ENCODE measurements around the gene LSM4.

DNA sequence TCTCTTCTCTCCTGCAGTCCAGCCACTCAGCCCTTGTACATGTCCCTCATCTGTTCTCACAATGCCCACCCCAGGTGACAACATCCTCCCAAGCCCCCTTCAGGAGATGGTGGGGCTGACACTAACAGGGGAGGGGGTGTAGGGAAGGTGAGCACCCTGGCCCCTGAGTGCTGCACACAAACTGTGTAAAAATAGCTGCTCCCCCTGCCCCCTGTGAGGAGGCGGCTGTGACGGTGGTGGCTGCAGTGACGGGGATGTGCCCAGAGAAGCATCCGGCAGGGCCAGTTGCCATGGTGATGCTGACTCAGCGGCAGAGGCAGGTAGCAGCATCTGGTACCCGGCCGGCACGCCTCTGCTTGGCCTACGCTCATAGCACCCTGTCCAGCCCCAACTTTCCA is 28.4 kb downstream of the LSM4 start:
- no peak for TF ChIP-seq POLR2A (IDR thresholded peaks at IDR 0.05)
- TF ChIP-seq, protein P1, sequence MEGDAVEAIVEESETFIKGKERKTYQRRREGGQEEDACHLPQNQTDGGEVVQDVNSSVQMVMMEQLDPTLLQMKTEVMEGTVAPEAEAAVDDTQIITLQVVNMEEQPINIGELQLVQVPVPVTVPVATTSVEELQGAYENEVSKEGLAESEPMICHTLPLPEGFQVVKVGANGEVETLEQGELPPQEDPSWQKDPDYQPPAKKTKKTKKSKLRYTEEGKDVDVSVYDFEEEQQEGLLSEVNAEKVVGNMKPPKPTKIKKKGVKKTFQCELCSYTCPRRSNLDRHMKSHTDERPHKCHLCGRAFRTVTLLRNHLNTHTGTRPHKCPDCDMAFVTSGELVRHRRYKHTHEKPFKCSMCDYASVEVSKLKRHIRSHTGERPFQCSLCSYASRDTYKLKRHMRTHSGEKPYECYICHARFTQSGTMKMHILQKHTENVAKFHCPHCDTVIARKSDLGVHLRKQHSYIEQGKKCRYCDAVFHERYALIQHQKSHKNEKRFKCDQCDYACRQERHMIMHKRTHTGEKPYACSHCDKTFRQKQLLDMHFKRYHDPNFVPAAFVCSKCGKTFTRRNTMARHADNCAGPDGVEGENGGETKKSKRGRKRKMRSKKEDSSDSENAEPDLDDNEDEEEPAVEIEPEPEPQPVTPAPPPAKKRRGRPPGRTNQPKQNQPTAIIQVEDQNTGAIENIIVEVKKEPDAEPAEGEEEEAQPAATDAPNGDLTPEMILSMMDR (IDR thresholded peaks at IDR 0.05 in 8 of 11, conservative IDR thresholded peaks at IDR 0.05 in 3 of 11): no peak
- TF ChIP-seq POLR2AphosphoS5 (IDR thresholded peaks at IDR 0.05): peak; percentile 29 to 63 (median 40)
